ENCODE results near the gene KCNAB1.

Gene KCNAB1

DNA sequence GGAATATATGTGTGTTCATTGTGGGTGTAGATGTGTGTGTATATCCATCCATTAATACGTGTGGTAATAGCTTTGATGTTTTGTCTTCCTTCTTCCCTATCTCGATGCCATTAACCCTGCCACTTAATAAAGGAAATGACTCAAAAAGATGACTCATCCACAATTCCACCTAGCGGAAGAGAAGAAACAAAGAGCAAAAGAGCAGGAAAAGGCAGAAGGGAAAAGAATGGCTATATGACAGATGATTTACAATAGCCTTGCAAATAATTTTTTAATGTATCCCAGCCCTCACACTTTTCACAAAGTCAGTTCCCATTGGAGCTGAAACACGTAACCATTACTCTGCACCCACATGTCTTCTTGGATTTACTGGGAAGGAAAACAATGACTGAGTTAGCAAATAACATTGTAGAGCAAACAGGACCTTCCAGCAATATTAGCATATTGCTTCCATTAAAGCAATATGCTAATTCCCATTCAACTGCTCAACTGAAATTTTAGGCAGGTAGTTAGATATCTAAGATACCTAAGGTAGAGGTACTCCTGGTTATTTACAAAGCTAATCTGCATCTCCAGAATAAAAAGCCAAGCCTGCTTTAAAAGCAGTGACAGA, 197.2 kb downstream of the KCNAB1 start:
- DNase-seq (ENCODE audit: low read depth in 2 of 2) = no peak

DNA sequence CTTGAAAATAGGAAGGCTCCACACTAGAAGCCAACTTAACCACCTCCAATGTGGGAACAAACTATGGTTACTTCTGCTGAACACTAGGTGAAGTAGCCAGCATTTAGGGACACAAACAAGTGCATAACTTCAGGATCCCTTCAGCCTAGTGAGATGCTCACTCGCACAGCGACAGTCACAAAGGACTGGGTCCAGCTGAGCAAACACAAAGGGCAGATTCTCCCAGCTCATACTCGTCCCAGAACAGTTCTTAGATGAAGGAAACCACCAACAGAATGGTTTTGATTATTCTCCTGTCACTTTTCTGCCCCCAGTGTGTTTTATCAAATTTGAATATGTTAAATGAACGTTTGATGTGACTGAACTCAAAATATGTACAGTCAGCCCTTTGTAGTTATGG, 201.6 kb downstream of the KCNAB1 start:
- DNase-seq (ENCODE audit: low read depth in 2 of 2) = no peak

DNA sequence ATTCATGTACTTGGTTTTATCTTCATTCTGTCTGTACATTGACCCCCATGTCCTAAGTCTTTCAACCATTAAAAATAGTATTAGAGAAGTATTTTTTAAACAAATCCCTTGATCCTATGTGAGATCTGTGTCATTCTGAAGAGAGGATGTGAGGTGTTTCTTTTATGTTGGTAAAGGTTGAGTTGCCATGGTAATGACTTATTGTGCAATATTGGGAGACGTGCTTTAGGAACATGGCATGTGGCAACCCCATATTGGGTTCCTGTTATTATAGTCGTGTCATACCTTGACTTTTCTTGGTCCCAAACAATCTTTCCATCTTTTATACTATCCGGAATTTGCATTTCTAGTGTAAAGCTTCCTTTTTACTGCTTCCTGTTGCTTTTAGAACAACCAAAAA, 203.1 kb downstream of the KCNAB1 start:
- DNase-seq (ENCODE audit: low read depth in 2 of 2) = no peak

DNA sequence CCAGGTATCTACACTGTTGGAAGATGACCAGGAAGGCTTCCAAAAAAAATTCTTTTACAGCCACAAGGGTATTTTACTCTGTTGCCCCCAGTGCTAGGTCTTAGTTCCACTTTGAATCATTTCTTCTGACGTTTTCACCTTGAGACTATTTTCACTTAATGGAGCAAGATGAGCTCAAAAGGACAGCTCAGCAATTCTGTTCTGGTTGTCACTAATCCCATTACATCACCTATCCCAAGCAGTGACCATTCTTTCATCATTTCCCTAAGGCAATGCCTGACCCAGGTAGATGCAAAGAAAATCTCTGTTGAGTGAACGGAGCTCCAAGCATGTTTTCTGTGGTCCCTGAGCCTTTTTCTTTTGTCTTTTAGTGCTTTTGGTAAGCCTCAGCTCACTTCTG, 210.0 kb downstream of the KCNAB1 start:
- no peak for DNase-seq (ENCODE audit: low read depth in 2 of 2)

DNA sequence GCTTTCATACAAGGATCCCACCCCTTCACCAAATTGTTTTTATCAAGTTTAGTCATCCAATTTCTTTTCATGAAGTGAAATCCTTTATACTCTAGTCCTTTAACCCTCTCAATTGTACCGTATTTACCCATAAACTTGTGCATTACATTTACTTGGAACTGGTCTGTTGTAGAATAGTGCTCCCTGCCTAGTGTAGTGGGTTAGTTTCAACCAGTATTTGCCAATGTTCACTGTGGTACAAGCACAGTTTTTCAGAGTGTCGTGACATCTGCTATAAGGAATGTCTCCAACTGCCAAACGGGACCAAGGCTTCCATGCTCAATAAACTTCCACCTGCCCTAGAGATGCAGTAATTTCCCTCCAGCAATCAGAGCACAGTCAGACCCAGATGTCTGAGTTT, 211.9 kb downstream of the KCNAB1 start:
- DNase-seq (ENCODE audit: low read depth in 2 of 2) = no peak

DNA sequence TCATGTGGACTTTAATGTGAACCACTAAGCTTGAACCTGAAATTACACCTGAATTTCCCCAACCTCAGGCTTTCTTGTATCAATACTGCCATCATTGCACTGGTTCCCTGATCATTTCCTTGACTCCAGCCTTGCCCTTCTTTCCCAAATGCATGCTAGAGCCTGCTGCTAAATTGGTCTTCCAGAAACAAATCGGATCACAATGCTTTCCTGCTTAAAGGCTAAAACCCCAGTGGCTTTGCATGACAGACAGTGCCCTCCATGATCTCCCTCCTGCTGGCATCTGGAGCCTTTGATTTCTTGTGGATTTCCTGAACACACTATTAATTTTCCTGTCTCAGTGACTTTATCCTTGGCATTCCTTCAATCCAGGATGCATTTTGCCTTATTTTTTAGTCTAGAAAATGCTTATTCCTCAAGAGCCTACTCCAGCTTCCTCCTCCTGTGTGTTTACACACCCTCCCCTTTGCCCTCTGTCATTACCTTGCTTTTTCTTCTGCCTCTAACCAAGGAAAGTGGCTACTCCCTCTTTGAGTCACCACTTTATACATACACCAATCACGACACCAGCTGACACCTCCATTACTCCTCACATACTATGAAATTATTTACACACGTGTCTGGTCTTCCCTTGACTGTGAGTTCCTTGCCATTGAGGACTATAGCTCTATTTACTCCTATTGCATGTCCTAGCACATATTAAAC, 214.6 kb downstream of the KCNAB1 start:
- no peak for DNase-seq (ENCODE audit: low read depth in 2 of 2)

DNA sequence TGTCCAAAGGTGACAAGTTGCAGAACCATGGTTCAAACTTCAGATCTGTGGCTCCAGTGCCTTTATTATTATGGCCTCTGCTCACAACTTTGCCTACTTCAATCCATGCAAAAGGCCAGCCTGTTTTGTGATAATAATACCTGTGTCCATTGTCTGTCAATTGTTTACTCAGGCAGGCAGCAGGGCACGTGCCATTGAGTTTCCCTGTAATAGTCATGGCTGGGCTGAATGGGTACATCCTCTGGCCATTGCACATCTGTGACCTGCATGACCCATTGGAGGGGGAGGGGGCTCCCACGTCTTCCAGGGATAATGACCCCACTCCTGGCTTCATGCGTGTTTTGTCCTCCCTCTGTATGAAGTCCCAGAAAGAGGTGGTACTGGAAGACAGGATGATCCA, 219.1 kb downstream of the KCNAB1 start:
- no peak for DNase-seq (ENCODE audit: low read depth in 2 of 2)

DNA sequence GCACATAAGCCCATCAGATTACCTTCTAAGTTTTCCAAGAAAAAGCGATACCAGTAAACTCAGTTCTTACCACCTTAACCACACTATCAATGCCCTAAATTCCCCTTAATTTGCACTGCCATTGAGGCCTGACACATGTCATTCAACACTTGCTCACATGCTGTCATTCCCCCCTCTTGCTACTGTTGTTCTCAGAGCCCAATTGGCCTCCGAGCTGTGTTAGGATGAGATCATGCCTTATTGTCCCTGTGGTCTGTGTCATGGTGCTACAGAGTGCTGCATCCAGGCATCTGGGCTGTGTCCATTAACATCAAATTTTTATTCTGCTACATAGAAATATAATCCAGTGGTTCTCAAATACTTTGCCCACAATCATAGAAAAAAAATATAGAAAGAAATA, 221.0 kb downstream of the KCNAB1 start:
- DNase-seq (ENCODE audit: low read depth in 2 of 2) = no peak

DNA sequence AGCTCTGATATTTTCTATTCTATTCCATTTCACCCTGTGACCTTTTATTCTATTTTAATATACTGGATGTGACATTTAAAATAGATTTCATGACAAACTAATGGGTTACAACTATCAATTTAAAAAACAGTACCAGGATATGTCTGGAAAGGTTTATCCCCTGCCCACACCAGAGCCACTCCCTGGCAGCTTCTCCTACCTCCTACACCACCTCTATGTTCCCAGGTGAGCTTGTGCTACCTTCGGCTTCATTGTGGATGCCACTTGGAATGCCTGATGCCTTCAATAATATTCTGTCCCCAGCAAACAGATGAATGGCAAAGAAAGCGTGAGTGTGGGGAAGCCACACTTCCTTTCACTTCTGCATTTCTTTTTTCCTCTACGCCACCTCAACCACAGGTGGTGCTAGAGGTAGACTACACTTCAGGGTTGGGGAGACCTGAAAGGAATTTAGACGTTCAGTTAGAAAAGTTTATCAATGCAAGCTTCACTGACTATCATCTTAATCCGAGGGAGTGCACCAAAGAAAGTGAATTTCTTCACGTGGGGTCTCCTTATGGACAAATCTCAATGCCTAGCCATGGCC, 221.5 kb downstream of the KCNAB1 start:
- no peak for DNase-seq (ENCODE audit: low read depth in 2 of 2)

DNA sequence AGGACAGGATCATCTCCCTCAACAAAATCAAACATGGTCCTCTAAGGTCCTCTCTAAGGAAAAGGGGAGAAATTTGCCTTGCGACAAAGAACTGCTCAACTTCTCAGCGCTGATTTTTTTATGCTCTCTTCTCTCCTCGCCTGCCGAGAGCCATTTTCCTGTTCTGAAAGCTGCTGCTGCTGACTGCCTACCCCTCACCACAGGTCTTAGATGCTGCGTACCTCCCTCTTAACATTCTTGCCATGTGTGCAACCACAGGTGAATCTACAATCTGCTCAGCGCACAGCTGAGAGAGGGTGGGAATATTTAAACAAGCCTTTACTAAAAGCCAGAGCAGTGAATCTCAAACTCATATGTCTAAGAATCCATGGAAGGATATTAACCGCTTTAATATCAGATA, 223.8 kb downstream of the KCNAB1 start:
- DNase-seq (ENCODE audit: low read depth in 2 of 2) = no peak

DNA sequence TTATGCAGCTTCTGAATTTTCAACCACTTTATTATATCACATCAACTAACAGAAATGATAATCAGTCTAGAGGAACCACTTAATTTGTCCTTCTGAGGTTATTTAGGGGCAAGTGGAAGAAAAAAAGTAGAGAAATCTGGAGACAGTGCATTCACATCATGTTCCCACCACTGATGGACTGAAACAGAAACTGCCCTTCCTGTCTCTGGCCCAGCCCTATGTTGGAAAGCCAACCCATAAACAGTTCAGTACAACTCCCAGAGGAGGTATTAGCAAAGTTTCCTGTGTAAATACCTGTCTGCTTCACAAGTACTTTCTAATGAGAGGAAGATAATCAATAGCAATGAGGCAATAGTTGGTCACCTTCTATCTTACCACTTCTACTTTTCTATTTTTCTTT, 228.7 kb downstream of the KCNAB1 start:
- no peak for DNase-seq (ENCODE audit: low read depth in 2 of 2)

DNA sequence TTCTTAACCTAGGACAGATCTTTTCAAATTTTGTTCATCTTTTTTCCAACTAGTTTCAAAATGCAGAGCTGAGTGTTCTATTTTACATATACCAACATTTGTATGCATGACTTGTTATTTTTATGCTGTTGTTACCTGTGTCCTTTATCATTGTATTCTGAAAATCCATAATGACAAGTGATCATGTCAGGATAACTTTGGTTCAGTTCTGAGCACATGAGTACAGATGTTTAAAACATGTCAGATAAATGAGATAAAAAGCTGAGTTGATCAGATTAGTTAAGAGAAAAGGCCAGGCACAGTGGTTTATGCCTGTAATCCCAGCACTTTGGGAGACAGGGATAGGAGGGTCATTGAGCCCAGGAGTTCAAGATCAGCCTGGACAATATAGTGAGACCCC, 229.6 kb downstream of the KCNAB1 start:
- no peak for DNase-seq (ENCODE audit: low read depth in 2 of 2)

DNA sequence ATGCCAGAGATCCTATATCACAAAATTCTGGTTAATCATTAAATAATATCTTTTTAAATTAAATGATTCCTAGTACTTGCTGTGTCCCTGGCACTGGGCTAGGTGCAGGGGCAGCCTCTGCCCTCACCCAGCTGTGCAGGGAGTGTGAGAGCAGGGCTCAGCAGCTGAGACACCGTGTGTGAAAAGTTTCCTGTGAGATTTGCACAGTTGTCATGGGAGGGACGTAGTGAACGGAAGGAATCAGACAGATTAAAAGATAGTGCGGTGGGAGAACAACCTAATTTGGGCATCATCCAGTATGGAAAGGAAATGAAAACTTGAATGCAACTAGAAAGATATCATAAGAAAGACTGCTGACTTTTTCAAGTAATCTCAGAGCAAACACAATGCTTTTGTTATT, 230.4 kb downstream of the KCNAB1 start:
- DNase-seq (ENCODE audit: low read depth in 2 of 2) = no peak

DNA sequence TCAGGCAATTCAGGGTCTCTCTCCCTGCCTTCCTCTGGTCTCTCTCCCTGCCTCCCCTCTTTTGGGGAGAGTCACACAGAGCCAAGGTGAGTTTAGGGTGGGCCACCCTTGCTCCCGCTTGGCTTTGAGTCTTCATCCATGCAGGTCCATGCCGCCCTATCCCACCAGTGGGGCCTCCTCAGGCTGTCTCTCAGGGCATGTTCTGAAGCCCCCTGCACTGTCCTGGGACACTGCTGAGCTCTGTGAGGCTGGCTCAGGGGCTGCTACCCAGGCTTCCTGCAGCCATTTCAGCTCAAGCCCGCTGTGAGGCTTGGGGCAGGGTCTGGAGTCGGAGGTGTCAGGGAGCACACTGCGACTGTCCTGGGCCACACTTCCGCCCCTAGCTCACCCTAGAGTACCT, 231.4 kb downstream of the KCNAB1 start:
- DNase-seq (ENCODE audit: low read depth in 2 of 2) = no peak

DNA sequence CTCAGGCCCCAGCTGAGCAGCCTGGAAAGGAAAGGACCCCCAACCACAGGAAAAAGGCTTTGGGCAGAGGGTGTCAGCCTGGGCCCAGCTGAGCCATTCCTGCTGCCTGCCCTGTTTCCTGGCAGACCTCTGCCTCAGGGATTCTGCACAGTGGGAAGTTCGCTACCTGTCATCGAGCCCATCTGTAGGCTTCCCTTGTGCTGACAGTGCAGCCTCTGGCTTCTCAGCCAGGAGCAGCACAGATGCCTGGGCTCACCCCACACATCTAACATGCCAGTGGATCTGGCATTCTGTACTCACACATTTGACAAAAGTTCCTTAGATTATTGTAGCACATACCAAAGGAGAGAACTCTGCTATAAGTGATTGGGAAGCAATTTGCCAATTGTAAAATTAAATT, 232.3 kb downstream of the KCNAB1 start:
- DNase-seq (ENCODE audit: low read depth in 2 of 2) = no peak

DNA sequence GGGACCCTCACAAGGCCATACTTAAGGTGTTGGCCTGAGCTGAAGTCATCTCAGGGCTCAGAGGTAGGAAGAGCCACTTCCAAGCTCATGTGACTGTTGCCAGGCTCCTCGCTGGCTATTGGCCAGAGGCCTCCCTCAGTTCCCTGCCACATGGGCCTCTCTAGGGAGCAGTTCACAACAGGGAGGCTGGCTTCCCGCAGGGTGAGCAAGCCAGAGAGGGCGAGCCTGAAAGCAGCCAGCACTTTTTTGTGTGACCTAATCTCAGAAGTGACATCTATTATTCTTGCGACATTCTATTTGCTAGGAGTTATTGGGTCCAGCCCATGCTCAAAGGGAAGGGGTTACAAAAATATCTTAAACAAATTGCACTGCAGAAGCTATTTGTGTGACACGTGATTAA, 233.2 kb downstream of the KCNAB1 start:
- no peak for DNase-seq (ENCODE audit: low read depth in 2 of 2)

DNA sequence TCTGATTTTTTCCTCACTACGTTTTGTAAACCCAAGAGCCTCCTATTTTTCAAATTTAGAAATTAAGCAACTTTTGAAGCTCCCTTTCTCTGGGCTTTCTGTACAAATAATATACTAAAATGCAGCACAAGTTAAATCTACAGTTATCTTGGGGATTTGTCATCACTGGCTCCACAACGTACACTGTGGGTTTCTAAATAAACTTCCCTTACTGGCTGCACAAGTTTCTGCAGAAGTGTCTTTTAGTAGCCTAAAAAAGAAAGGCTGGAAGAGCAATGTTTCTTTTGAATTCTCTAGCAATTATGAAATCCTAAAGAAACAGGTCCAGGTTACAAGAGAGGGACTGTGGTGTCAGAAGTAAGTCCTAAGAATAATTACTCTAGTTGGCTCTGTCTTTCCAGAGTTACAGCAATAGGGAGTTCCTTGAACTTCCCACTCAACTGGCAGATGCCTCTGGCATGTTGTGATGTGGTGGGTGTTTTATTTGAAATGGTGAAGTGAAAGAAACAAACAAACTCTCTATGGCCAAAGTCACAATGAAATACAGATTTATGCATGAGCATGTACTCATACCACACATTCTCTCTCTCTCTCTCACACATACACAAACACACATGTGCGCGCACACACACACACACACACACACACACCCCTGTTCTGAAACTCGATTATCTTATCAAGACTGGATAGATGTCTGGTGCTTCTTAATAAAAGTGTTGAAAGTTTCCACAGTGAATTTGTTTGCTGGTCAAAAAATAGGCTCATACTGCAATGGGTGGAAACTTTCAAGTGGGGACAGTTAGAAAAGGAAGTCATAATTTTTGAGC, 236.4 kb downstream of the KCNAB1 start:
- DNase-seq (ENCODE audit: low read depth in 2 of 2) = no peak

DNA sequence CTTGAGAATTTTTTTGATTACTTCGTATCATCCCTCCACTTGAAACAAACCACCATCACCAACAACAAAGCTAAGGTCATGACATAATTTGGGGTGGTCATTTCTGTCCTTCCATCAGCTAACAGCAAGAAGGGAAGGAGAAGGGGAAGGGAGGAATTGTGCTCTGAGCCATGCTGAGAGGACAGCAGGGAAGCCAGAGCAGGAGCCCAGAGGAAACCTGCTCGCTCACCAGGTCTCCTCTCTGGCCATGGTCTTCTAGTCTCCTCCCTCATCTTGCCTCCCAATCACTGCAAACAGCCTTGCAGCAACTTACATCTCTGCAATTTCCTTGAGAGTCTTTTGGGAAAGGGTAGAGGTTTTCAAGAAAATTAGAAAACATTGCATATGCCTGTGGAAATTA, 237.9 kb downstream of the KCNAB1 start:
- no peak for DNase-seq (ENCODE audit: low read depth in 2 of 2)

DNA sequence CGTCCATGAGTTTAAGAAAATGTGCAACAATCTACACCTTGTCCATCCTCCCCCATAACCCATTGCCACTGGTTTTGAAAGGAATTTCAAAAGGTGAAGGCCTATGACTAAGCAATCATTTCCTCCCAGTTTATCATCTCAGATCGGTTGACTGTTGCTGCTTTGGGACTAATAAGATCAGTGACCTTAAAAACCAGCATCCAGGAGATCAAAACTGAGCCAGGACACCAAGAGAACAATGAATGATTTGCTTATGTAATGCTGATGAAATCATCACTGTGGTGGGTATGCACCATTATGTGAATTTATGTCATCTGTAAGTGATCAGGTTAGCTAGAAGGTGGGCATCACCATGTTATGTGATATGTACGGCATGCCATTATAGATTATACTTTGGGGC, 239.0 kb downstream of the KCNAB1 start:
- no peak for DNase-seq (ENCODE audit: low read depth in 2 of 2)

DNA sequence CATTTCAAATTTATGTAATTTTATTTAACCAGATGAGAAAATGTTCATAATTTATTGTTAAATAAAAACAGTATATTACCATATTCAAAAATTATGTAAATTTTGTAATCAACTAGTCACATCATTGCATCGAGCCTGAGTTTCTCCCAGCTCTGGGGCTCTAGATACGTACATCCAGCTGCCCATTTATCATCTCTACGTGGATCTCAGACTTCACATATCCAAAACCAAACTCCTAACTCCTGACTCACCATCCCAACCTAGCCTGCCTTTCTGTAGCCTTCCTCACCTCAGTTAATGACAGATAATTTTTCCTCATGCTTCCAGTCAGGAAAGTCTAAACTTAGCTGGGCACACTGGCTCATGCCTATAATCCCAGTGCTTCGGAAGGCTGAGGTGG, 239.7 kb downstream of the KCNAB1 start:
- DNase-seq (ENCODE audit: low read depth in 2 of 2) = no peak

DNA sequence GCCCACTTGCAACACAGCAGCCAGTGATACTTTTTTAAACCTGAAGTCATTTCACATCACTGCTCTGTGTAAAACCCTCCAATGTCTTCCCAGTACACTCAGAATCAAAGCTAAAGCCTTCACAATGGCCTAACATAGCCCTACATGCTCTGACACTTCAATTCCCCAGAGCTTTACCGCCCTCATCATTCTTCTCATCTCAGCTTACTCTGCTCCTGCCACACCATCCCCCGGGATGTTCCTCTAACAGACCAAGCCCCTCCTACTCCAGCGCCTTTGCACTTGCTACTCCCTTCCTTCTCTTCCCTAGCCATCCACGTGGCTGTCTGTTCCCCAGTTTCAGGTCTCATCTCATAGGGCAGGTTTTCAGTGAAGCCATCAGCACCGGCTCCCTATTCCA, 240.6 kb downstream of the KCNAB1 start:
- no peak for DNase-seq (ENCODE audit: low read depth in 2 of 2)

DNA sequence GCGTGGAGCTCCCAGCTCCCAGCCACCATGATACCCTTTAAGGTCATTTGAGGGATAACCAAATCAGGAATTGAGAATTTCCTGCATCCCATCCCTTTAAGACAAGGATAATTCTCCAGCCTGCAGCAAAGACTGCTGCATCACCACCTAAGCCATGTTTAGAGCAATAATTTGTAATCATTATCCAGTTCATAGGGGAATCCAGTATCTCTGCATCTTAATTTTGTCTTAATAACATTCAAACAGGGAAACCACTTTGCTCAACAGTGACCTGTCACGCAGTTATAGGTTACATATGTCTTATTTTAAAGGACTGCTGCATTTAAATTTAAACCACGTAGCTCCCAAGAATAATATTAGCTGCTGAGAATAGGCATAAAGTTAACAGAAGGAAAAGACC, 246.2 kb downstream of the KCNAB1 start:
- DNase-seq (ENCODE audit: low read depth in 2 of 2) = no peak

DNA sequence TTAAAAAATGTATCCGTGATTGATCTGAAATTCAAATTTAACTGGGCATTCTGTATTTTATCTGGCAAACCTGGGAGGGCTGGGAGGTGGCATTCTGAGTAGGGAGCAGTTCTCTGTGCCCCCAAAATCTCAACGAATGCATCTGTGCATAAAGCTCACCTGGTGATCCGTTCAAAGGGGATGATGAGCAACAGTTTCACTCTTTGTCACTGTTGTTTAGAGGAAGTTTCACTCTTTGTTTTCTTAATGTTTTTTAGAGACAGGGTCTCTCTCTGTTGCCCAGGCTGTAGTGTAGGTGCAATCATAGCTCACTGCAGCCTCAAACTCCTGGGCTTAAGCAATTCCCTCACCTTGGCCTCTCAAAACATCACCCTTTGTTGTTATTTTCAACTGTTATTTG, 247.8 kb downstream of the KCNAB1 start:
- DNase-seq (ENCODE audit: low read depth in 2 of 2) = no peak

All from activated CD8-positive, alpha-beta memory T cell treated with anti-CD3 and anti-CD28 coated beads for 4 hours (primary cell).